Calu3 (cell line): ENCODE measurements around the gene UBB. TPM values are rescaled to one million over a fixed set of nuclear protein-coding genes. Genes with fewer than 3 reads are reported as not detected.
A peak's percentile ranks its signal among the peaks of the same experiment; 100 is the strongest.

ENCODE experiments used
- BruUV-seq: library from RNA; stranded (reverse); fragments of 400-500 nt; replicated peaks from 2 replicates; lab custom pipeline; 2021; lab: Mats Ljungman, UMichigan
- CTCF ChIA-PET: fragments of 300-600 bp; sonication (Branson Sonifier 250); formaldehyde crosslinking; loops from one replicate; lab custom pipeline; 2022; ENCODE audit warnings: antibody characterized with exemption; lab: Charles Lee
- DNase-seq: peaks from one replicate; pipeline ENCODE4 v3.0.0; 2022
- H3K27ac Mint-ChIP-seq: one replicate; pipeline ENCODE4 v1.8.0; 2022; ENCODE audit warnings: mixed read lengths; ENCODE audit not compliant: unreplicated experiment
- H3K27me3 Mint-ChIP-seq: one replicate; pipeline ENCODE4 v1.8.0; 2022; ENCODE audit warnings: mixed read lengths; ENCODE audit not compliant: unreplicated experiment
- H3K36me3 Mint-ChIP-seq: one replicate; pipeline ENCODE4 v1.8.0; 2022; ENCODE audit warnings: mild to moderate bottlenecking, moderate library complexity, mixed read lengths; ENCODE audit not compliant: insufficient read depth, unreplicated experiment
- H3K4me1 Mint-ChIP-seq: one replicate; pipeline ENCODE4 v1.8.0; 2022; ENCODE audit warnings: mild to moderate bottlenecking, low read depth, mixed read lengths; ENCODE audit not compliant: unreplicated experiment
- H3K4me3 Mint-ChIP-seq: one replicate; pipeline ENCODE4 v1.8.0; 2022; ENCODE audit warnings: mild to moderate bottlenecking, low read depth, moderate library complexity, mixed read lengths; ENCODE audit not compliant: unreplicated experiment
- H3K9me3 Mint-ChIP-seq: one replicate; pipeline ENCODE4 v1.8.0; 2022; ENCODE audit warnings: low read depth, mixed read lengths; ENCODE audit not compliant: unreplicated experiment
- CTCF ChIP-seq: fragments of 200-600 bp; IDR thresholded peaks from one replicate; pipeline ENCODE4 v1.8.0; 2022; ENCODE audit warnings: antibody characterized with exemption; ENCODE audit not compliant: unreplicated experiment
- intact Hi-C: fragments of 100-400 bp; cut with micrococcal nuclease; formaldehyde crosslinking; loops from one replicate; pipeline ENCODE4 v1.10.0; 2022; ENCODE audit not compliant: unreplicated experiment
- total RNA-seq: library from RNA; stranded (reverse); gene quantifications from 2 replicates; pipeline ENCODE4 v1.2.3, GENCODE V29; 2022

UBB gene
- total RNA-seq, 1 experiment from 2014 or later: 1,004 TPM

- peak; percentile 21 for DNase-seq
- no peaks in the 10 kb centered on the region for H3K9me3 Mint-ChIP-seq
- intact Hi-C loops: loop anchor here (5.0 kb wide), 1 partner anchor 65 kb away; no protein-coding TSS in a partner anchor
Measured at GRCh38 chr17:16352667-16353316, 28.1 kb upstream of the UBB start.

GRCh38 chr17:16353317-16354174, 27.3 kb upstream of the UBB start, which contains the start of gene CENPV:
TSS of gene CENPV (minus strand) at chr17:16353469. CDS start at chr17:16353436, 33 bp downstream.
- CTCF ChIA-PET: interaction anchor here (2.4 kb wide), 1 partner anchor 10 kb away, joined by 11 read pairs; no protein-coding TSS in a partner anchor
- H3K4me1 Mint-ChIP-seq: no peaks in the 10 kb centered on the region
- no peak within 1 kb of the TSS for H3K27ac Mint-ChIP-seq
- no peaks in the 10 kb centered on the region for H3K9me3 Mint-ChIP-seq
- H3K27me3 Mint-ChIP-seq: no peaks in the 10 kb centered on the region
- BruUV-seq: no TSS peak
- intact Hi-C loops: loop anchor here (5.0 kb wide), 1 partner anchor 66 kb away; no protein-coding TSS in a partner anchor
- no peak for TF ChIP-seq CTCF
- peak within 1 kb of the TSS; percentile 80 for H3K4me3 Mint-ChIP-seq
- peak; percentile 66 for DNase-seq
- peaks cover 23% of the 10 kb centered on the region for H3K36me3 Mint-ChIP-seq

More at GRCh38 chr17:16352667-16353316, 28.1 kb upstream of the UBB start:
- Mint-ChIP-seq H3K4me3 (peak overlapping the region; percentile 80), H3K4me1 (no peaks in the 10 kb centered on the region), H3K27ac (no peak overlapping the region), H3K36me3 (peaks cover 23% of the 10 kb centered on the region), H3K27me3 (no peaks in the 10 kb centered on the region)
- no TSS peak for BruUV-seq
- CTCF ChIA-PET: interaction anchor here (0.9 to 2.4 kb wide), 2 partner anchors 11 to 67 kb away, joined by 3 to 11 read pairs; no protein-coding TSS in a partner anchor
- TF ChIP-seq CTCF: no peak

- no peak for DNase-seq
- TF ChIP-seq CTCF: no peak
- Mint-ChIP-seq H3K9me3 (no peaks in the 10 kb centered on the region), H3K27me3 (no peaks in the 10 kb centered on the region), H3K36me3 (peaks cover 19% of the 10 kb centered on the region), H3K27ac (no peak overlapping the region), H3K4me1 (no peaks in the 10 kb centered on the region), H3K4me3 (no peak overlapping the region)
- intact Hi-C loops: loop anchor here (5.0 kb wide), 1 partner anchor 67 kb away; no protein-coding TSS in a partner anchor
- CTCF ChIA-PET: no interaction called here
- no TSS peak for BruUV-seq
Measured at GRCh38 chr17:16354585-16354984, 26.3 kb upstream of the UBB start.

GRCh38 chr17:16358394-16358793, 22.5 kb upstream of the UBB start:
- intact Hi-C loops: no loop called here
- Mint-ChIP-seq H3K27me3 (no peaks in the 10 kb centered on the region), H3K36me3 (peaks cover 4% of the 10 kb centered on the region), H3K4me1 (no peaks in the 10 kb centered on the region), H3K27ac (no peak overlapping the region), H3K4me3 (no peak overlapping the region), H3K9me3 (no peaks in the 10 kb centered on the region)
- TF ChIP-seq CTCF: no peak
- no TSS peak for BruUV-seq
- CTCF ChIA-PET: no interaction called here
- DNase-seq: no peak
